WTC11 (cell line): ENCODE measurements around the gene NSDHL. TPM values are rescaled to one million over a fixed set of nuclear protein-coding genes. Genes with fewer than 3 reads are reported as not detected.

Experiments
- ATAC-seq: fragments of 200-7000 bp; cut with Tn5 transposase; 2 replicates; pipeline ENCODE4 v1.10.0; 2021; ENCODE audit warnings: mild to moderate bottlenecking, moderate library complexity
- CTCF ChIA-PET: fragments of 300-600 bp; sonication (Branson Sonifier 250); formaldehyde crosslinking; loops from one replicate; lab custom pipeline; 2021; ENCODE audit warnings: antibody characterized with exemption; lab: Charles Lee
- POLR2A ChIA-PET: fragments of 350-600 bp; sonication (Branson Sonifier 250); formaldehyde crosslinking; loops from one replicate; lab custom pipeline; 2021; ENCODE audit warnings: antibody characterized with exemption; lab: Charles Lee
- DNase-seq: peaks from one replicate; pipeline ENCODE4 v3.0.0; 2021; ENCODE audit warnings: low spot score
- H3K27ac Mint-ChIP-seq: 2 replicates; pipeline ENCODE4 v1.8.0; 2021; ENCODE audit warnings: mixed read lengths
- H3K27me3 Mint-ChIP-seq: 2 replicates; pipeline ENCODE4 v1.8.0; 2021; ENCODE audit warnings: low read depth, mild to moderate bottlenecking, moderate library complexity, mixed read lengths
- H3K36me3 Mint-ChIP-seq: 2 replicates; pipeline ENCODE4 v1.8.0; 2021; ENCODE audit warnings: mixed read lengths
- H3K4me1 Mint-ChIP-seq: 2 replicates; pipeline ENCODE4 v1.8.0; 2022; ENCODE audit warnings: mixed read lengths
- H3K4me3 Mint-ChIP-seq: 2 replicates; pipeline ENCODE4 v1.8.0; 2021; ENCODE audit warnings: mild to moderate bottlenecking, moderate library complexity, mixed read lengths
- H3K9me3 Mint-ChIP-seq: 2 replicates; pipeline ENCODE4 v1.8.0; 2021; ENCODE audit warnings: mixed read lengths
- CBFB ChIP-seq: sonication (generic); formaldehyde crosslinking; IDR thresholded peaks from 2 replicates; pipeline ENCODE4 v1.8.1; 2022; ENCODE audit warnings: mild to moderate bottlenecking, low read depth, missing genetic modification reagents
- CDX4 ChIP-seq: fragments of 250-450 bp; sonication (Bioruptor Pico); IDR thresholded peaks from 2 replicates; pipeline ENCODE4 v1.9.0; 2021; ENCODE audit warnings: moderate library complexity, mild to moderate bottlenecking, inconsistent platforms, borderline replicate concordance
- E2F1 ChIP-seq: sonication (generic); formaldehyde crosslinking; IDR thresholded peaks from 2 replicates; pipeline ENCODE4 v1.8.0; 2022; ENCODE audit warnings: mild to moderate bottlenecking, missing genetic modification reagents
- E2F5 ChIP-seq: sonication (generic); formaldehyde crosslinking; IDR thresholded peaks from 2 replicates; pipeline ENCODE4 v1.8.1; 2022; ENCODE audit warnings: mild to moderate bottlenecking, moderate library complexity, missing genetic modification reagents
- ELF4 ChIP-seq: sonication (generic); formaldehyde crosslinking; IDR thresholded peaks from 2 replicates; pipeline ENCODE4 v1.8.1; 2022; ENCODE audit warnings: low read depth, mild to moderate bottlenecking, moderate library complexity, missing genetic modification reagents
- HMGA2 ChIP-seq: fragments of 250-450 bp; sonication (Bioruptor Pico); IDR thresholded peaks from 2 replicates; pipeline ENCODE4 v1.4.0; 2021; ENCODE audit warnings: mild to moderate bottlenecking, moderate library complexity
- IRF2 ChIP-seq: sonication (generic); formaldehyde crosslinking; IDR thresholded peaks from 2 replicates; pipeline ENCODE4 v1.8.0; 2022; ENCODE audit warnings: low read depth, missing genetic modification reagents, borderline replicate concordance
- MAX ChIP-seq: sonication (generic); formaldehyde crosslinking; IDR thresholded peaks from 2 replicates; pipeline ENCODE4 v1.8.0; 2022; ENCODE audit warnings: mild to moderate bottlenecking, missing genetic modification reagents
- NR1H2 ChIP-seq: sonication (generic); formaldehyde crosslinking; IDR thresholded peaks from 2 replicates; pipeline ENCODE4 v1.9.0; 2021; ENCODE audit warnings: mild to moderate bottlenecking, moderate library complexity, missing genetic modification reagents
- NR2C2 ChIP-seq: sonication (generic); formaldehyde crosslinking; IDR thresholded peaks from 2 replicates; pipeline ENCODE4 v1.8.0; 2022; ENCODE audit warnings: mild to moderate bottlenecking, missing genetic modification reagents
- NR3C1 ChIP-seq: sonication (generic); formaldehyde crosslinking; conservative IDR thresholded peaks from 2 replicates; pipeline ENCODE4 v1.8.1; 2023; ENCODE audit warnings: low read depth, mild to moderate bottlenecking, missing genetic modification reagents
- PRDM15 ChIP-seq: sonication (generic); formaldehyde crosslinking; IDR thresholded peaks from 2 replicates; pipeline ENCODE4 v1.8.0; 2022; ENCODE audit warnings: missing genetic modification reagents
- PREB ChIP-seq: sonication (generic); formaldehyde crosslinking; IDR thresholded peaks from 2 replicates; pipeline ENCODE4 v1.8.1; 2022; ENCODE audit warnings: mild to moderate bottlenecking, missing genetic modification reagents, moderate library complexity, borderline replicate concordance
- PRRX2 ChIP-seq: fragments of 250-450 bp; sonication (Bioruptor Pico); IDR thresholded peaks from 2 replicates; pipeline ENCODE4 v1.8.0; 2021; ENCODE audit warnings: mild to moderate bottlenecking
- RELA ChIP-seq: sonication (generic); formaldehyde crosslinking; IDR thresholded peaks from 2 replicates; pipeline ENCODE4 v1.8.1; 2022; ENCODE audit warnings: missing genetic modification reagents, mild to moderate bottlenecking, borderline replicate concordance
- SMAD3 ChIP-seq: sonication (generic); formaldehyde crosslinking; IDR thresholded peaks from 2 replicates; pipeline ENCODE4 v1.8.0; 2022; ENCODE audit warnings: missing genetic modification reagents, mild to moderate bottlenecking, borderline replicate concordance
- STAT6 ChIP-seq: sonication (generic); formaldehyde crosslinking; conservative IDR thresholded peaks from 2 replicates; pipeline ENCODE4 v1.8.1; 2023; ENCODE audit warnings: mild to moderate bottlenecking, low read depth, missing genetic modification reagents, moderate library complexity
- TEAD1 ChIP-seq: sonication (generic); formaldehyde crosslinking; IDR thresholded peaks from 2 replicates; pipeline ENCODE4 v1.8.0; 2022; ENCODE audit warnings: mild to moderate bottlenecking, missing genetic modification reagents
- TEAD4 ChIP-seq: sonication (generic); formaldehyde crosslinking; IDR thresholded peaks from 2 replicates; pipeline ENCODE4 v1.8.0; 2022; ENCODE audit warnings: mild to moderate bottlenecking, missing genetic modification reagents
- ZBTB43 ChIP-seq: sonication (generic); formaldehyde crosslinking; IDR thresholded peaks from 2 replicates; pipeline ENCODE4 v1.8.1; 2023; ENCODE audit warnings: mild to moderate bottlenecking, missing genetic modification reagents
- ZNF263 ChIP-seq: sonication (generic); formaldehyde crosslinking; IDR thresholded peaks from 2 replicates; pipeline ENCODE4 v1.8.1; 2022; ENCODE audit warnings: low read depth, mild to moderate bottlenecking, moderate library complexity, missing genetic modification reagents
- ZNF396 ChIP-seq: fragments of 250-450 bp; sonication (Bioruptor Pico); IDR thresholded peaks from 2 replicates; pipeline ENCODE4 v1.8.0; 2021; ENCODE audit warnings: mild to moderate bottlenecking, moderate library complexity, borderline replicate concordance
- ZNF423 ChIP-seq: fragments of 250-450 bp; sonication (Bioruptor Pico); IDR thresholded peaks from 2 replicates; pipeline ENCODE4 v2.1.2; 2022; ENCODE audit warnings: mild to moderate bottlenecking, moderate library complexity
- total RNA-seq: library from RNA; stranded (reverse); gene quantifications from 3 replicates; pipeline ENCODE4 v1.2.3, GENCODE V29; 2021

Gene NSDHL
- total RNA-seq, 1 experiment from 2014 or later = 22.5 TPM

- Mint-ChIP-seq H3K36me3 (peaks cover 19% of the 10 kb centered on the region), H3K9me3 (no peaks in the 10 kb centered on the region), H3K4me3 (no peak overlapping the region), H3K4me1 (peaks cover 8% of the 10 kb centered on the region; the same call in 1 of the 2 replicates), H3K27ac (no peak overlapping the region), H3K27me3 (peaks cover 13% of the 10 kb centered on the region)
- ChIA-PET POLR2A (no interaction called here), CTCF (interaction anchor here (1.4 to 3.0 kb wide), 3 partner anchors 12 to 55 kb away, joined by 3 to 11 read pairs (median 5); no protein-coding TSS in a partner anchor)
- no peak for DNase-seq
- ATAC-seq = no peak; the same call in 1 of the 2 replicates
- TF ChIP-seq ZNF396 (no peak), NR1H2 (no peak), TEAD4 (CRISPR knock-in tag) (no peak), ZNF423 (CRISPR knock-in tag) (no peak), IRF2 (no peak), PREB (CRISPR knock-in tag) (no peak), HMGA2 (CRISPR knock-in tag) (no peak), ZNF263 (CRISPR knock-in tag) (no peak), PRRX2 (CRISPR knock-in tag) (no peak), E2F5 (CRISPR knock-in tag) (no peak), SMAD3 (no peak), TEAD1 (CRISPR knock-in tag) (no peak), STAT6 (CRISPR knock-in tag) (no peak), NR3C1 (CRISPR knock-in tag) (no peak), ELF4 (CRISPR knock-in tag) (no peak), PRDM15 (no peak), E2F1 (CRISPR knock-in tag) (no peak)
These were observed 40.4 kb downstream of the NSDHL start for GRCh38 chrX:152871260-152871659.

GRCh38 chrX:152872522-152872921 lies 41.7 kb downstream of the NSDHL start:
- ChIA-PET CTCF (interaction anchor here (1.0 to 1.5 kb wide), 3 partner anchors 11 to 54 kb away, joined by 3 read pairs; no protein-coding TSS in a partner anchor), POLR2A (no interaction called here)
- Mint-ChIP-seq H3K27me3 (peaks cover 18% of the 10 kb centered on the region), H3K4me1 (peaks cover 8% of the 10 kb centered on the region; the same call in 1 of the 2 replicates), H3K9me3 (peaks cover 3% of the 10 kb centered on the region; the same call in 1 of the 2 replicates), H3K4me3 (no peak overlapping the region), H3K27ac (no peak overlapping the region), H3K36me3 (peaks cover 17% of the 10 kb centered on the region)
- ATAC-seq = no peak
- DNase-seq = no peak
- TF ChIP-seq RELA (CRISPR knock-in tag) = no peak
- no peak for TF ChIP-seq MAX
- no peak for TF ChIP-seq E2F1 (CRISPR knock-in tag)
- no peak for TF ChIP-seq NR2C2 (CRISPR knock-in tag)
- no peak for TF ChIP-seq ZBTB43
- TF ChIP-seq CDX4 (CRISPR knock-in tag) = no peak
- TF ChIP-seq CBFB (CRISPR knock-in tag) = no peak
